A549 (cell line): Measurements from ENCODE around the gene PIP5K1B. TPM values are rescaled to one million over a fixed set of nuclear protein-coding genes. Genes with fewer than 3 reads are reported as not detected.

Source experiments
- ATAC-seq, 2 experiments: fragments of 200-7000 bp in 1 of 2; fragments of >200 bp in 1 of 2; cut with Nextera tagmentation in 1 of 2; cut with Tn5 transposase in 1 of 2; 3 replicates each; pipeline versions ENCODE4 v1.8.0 to v1.9.1; 2018 to 2020; ENCODE audit warnings: mild to moderate bottlenecking in 1 of 2, moderate library complexity in 1 of 2
- CTCF ChIA-PET: fragments of 300-600 bp; sonication (Branson Sonifier 250); formaldehyde crosslinking; extraction: SDS; loops from one replicate; lab custom pipeline; 2021; ENCODE audit warnings: antibody characterized with exemption, inconsistent platforms; lab: Yijun Ruan, JAX
- POLR2A ChIA-PET: fragments of 350-600 bp; formaldehyde crosslinking; extraction: SDS; loops from one replicate; lab custom pipeline; 2021; ENCODE audit warnings: antibody characterized with exemption, inconsistent platforms; lab: Yijun Ruan, JAX
- DNase-seq, 2 experiments: peaks; one replicate each; pipeline versions ENCODE4 v3.0.0 to v3.0.0-alpha.2; 2011 to 2016; ENCODE audit warnings: low read depth in 1 of 2, low spot score in 1 of 2
- FAIRE-seq: peaks from 2 replicates; lab custom pipeline; 2011; peaks lifted over from hg19 to GRCh38; lab: Jason Lieb, UNC
- H3K27ac ChIP-seq, 2 experiments: fragments of >200 bp; sonication (Bioruptor Twin); formaldehyde crosslinking; 3 replicates each; pipeline ENCODE4 v1.5.1; 2016 to 2017
- H3K4me1 ChIP-seq: fragments of >200 bp; sonication (Bioruptor Twin); formaldehyde crosslinking; 3 replicates; pipeline ENCODE4 v1.6.1; 2016
- H3K4me2 ChIP-seq: fragments of >200 bp; sonication (Bioruptor Twin); formaldehyde crosslinking; 3 replicates; pipeline ENCODE4 v1.6.1; 2016
- H3K4me3 ChIP-seq: fragments of >200 bp; sonication (Bioruptor Twin); formaldehyde crosslinking; 3 replicates; pipeline ENCODE4 v1.5.1; 2016
- H3K9me3 ChIP-seq: fragments of >200 bp; sonication (Bioruptor Twin); formaldehyde crosslinking; 3 replicates; pipeline ENCODE4 v1.6.1; 2016
- CBX8 ChIP-seq: fragments of 200-600 bp; sonication (generic); IDR thresholded peaks from 2 replicates; pipeline ENCODE4 v1.6.1; 2016
- CTCF ChIP-seq: fragments of >200 bp; sonication (Bioruptor Twin); formaldehyde crosslinking; IDR thresholded peaks from 3 replicates; pipeline ENCODE4 v1.5.1; 2016
- EHMT2 ChIP-seq: fragments of 200-600 bp; sonication (generic); IDR thresholded peaks from 2 replicates; pipeline ENCODE4 v1.6.1; 2016; ENCODE audit warnings: antibody characterized with exemption, low read depth, mild to moderate bottlenecking, moderate library complexity
- EP300 ChIP-seq, 2 experiments: fragments of >200 bp; sonication (Bioruptor Twin); formaldehyde crosslinking; IDR thresholded peaks; 2 replicates in 1 of 2; 3 replicates in 1 of 2; pipeline ENCODE4 v1.6.1; 2016 to 2017
- ESRRA ChIP-seq: fragments of 150-350 bp; IDR thresholded peaks from 2 replicates; pipeline ENCODE4 v1.6.1; 2014; ENCODE audit warnings: mild to moderate bottlenecking, low read length, borderline replicate concordance
- FOSL2 ChIP-seq, 2 experiments: fragments of 450-650 bp in 1 of 2; fragments of >200 bp in 1 of 2; sonication (Bioruptor Twin) in 1 of 2; formaldehyde crosslinking; IDR thresholded peaks; 2 replicates each; pipeline versions ENCODE4 v1.5.0 to v1.6.1; 2016 to 2020; ENCODE audit warnings: mild to moderate bottlenecking in 1 of 2, moderate library complexity in 1 of 2
- HES2 ChIP-seq: fragments of >200 bp; sonication (Bioruptor Twin); formaldehyde crosslinking; IDR thresholded peaks from 2 replicates; pipeline ENCODE4 v1.6.1; 2016
- HEYL ChIP-seq: fragments of 250-450 bp; sonication (Bioruptor Pico); IDR thresholded peaks from 2 replicates; pipeline ENCODE4 v1.8.0; 2021; ENCODE audit warnings: mild to moderate bottlenecking, moderate library complexity
- MAZ ChIP-seq: fragments of 150-350 bp; IDR thresholded peaks from 2 replicates; pipeline ENCODE4 v1.6.1; 2014; ENCODE audit warnings: antibody characterized with exemption, low read depth, low read length, borderline replicate concordance
- MYC ChIP-seq: IDR thresholded peaks from 2 replicates; pipeline ENCODE4 v1.6.1; 2012; ENCODE audit warnings: mild to moderate bottlenecking, inconsistent platforms, low read length, improper control_type of control experiment, borderline replicate concordance
- NFE2L2 ChIP-seq: fragments of 150-350 bp; conservative IDR thresholded peaks from 2 replicates; pipeline ENCODE4 v1.6.1; 2014; ENCODE audit warnings: low read length
- NPAS2 ChIP-seq: fragments of 250-450 bp; sonication (Bioruptor Pico); IDR thresholded peaks from 2 replicates; pipeline ENCODE4 v1.8.0; 2022; ENCODE audit warnings: mild to moderate bottlenecking, moderate library complexity, borderline replicate concordance
- NR3C1 ChIP-seq: fragments of >200 bp; sonication (Bioruptor Twin); formaldehyde crosslinking; IDR thresholded peaks from 3 replicates; pipeline ENCODE4 v1.6.1; 2017
- PBX3 ChIP-seq: IDR thresholded peaks from 2 replicates; pipeline ENCODE4 v1.6.1; 2012
- POLR2AphosphoS2 ChIP-seq: conservative IDR thresholded peaks from 2 replicates; pipeline ENCODE4 v1.6.1; 2012; ENCODE audit warnings: low read length, improper control_type of control experiment, inconsistent platforms
- RCOR1 ChIP-seq: fragments of 150-350 bp; IDR thresholded peaks from 2 replicates; pipeline ENCODE4 v1.6.1; 2014; ENCODE audit warnings: antibody characterized with exemption, low read length, low read depth
- RFX5 ChIP-seq: fragments of 450-650 bp; IDR thresholded peaks from 2 replicates; pipeline ENCODE4 v1.7.1; 2014; ENCODE audit warnings: antibody characterized with exemption, mild to moderate bottlenecking, moderate library complexity
- RNF2 ChIP-seq: fragments of 200-600 bp; sonication (generic); IDR thresholded peaks from 2 replicates; pipeline ENCODE4 v1.6.1; 2016; ENCODE audit warnings: low read depth, mild to moderate bottlenecking, antibody characterized with exemption, moderate library complexity, borderline replicate concordance
- SMC3 ChIP-seq: fragments of >200 bp; sonication (Bioruptor Twin); formaldehyde crosslinking; IDR thresholded peaks from 3 replicates; pipeline ENCODE4 v1.6.1; 2018; ENCODE audit warnings: inconsistent platforms
- SREBF2 ChIP-seq: fragments of 450-650 bp; IDR thresholded peaks from 2 replicates; pipeline ENCODE4 v1.6.1; 2014; ENCODE audit warnings: mild to moderate bottlenecking, moderate library complexity
- TP53 ChIP-seq: fragments of 250-450 bp; sonication (Bioruptor Pico); IDR thresholded peaks from 2 replicates; pipeline ENCODE4 v1.5.0; 2021; ENCODE audit warnings: mild to moderate bottlenecking, moderate library complexity
- USF2 ChIP-seq: fragments of 450-650 bp; IDR thresholded peaks from 2 replicates; pipeline ENCODE4 v1.6.1; 2014; ENCODE audit warnings: antibody characterized with exemption
- ZFP36 ChIP-seq: fragments of 450-650 bp; IDR thresholded peaks from 2 replicates; pipeline ENCODE4 v1.6.1; 2014; ENCODE audit warnings: borderline replicate concordance; ENCODE audit not compliant: partially characterized antibody
- ZNF302 ChIP-seq: fragments of 250-450 bp; sonication (Bioruptor Pico); IDR thresholded peaks from 2 replicates; pipeline ENCODE4 v1.9.0; 2021; ENCODE audit warnings: inconsistent platforms, mild to moderate bottlenecking, moderate library complexity
- WGBS: methylation state at CpG from one replicate; pipeline ENCODE4 v1.1.6; 2017; ENCODE audit errors: missing lambda C conversion rate; 5-methylcytosine and 5-hydroxymethylcytosine counted together
- polyA plus RNA-seq, 4 experiments: library from polyadenylated mRNA; depleted of rRNA in 3 of 4; stranded (reverse); fragments of >200 nt; fragmentation: RNase III in 1 of 4; extraction: RNeasy Plus Mini Kit Qiagen cat#74134 plus additional on column Dnase treatment in 1 of 4; gene quantifications; 2 replicates in 3 of 4; 3 replicates in 1 of 4; pipeline ENCODE4 v1.2.3, GENCODE V29; 2011 to 2017

The PIP5K1B gene
- polyA plus RNA-seq, 2 of the 4 experiments (the other 2 are of a cell fraction), result not detected

GRCh38 chr9:68841276-68842052 lies 136.4 kb downstream of the PIP5K1B start (continued):
- TF ChIP-seq PBX3, result no peak
- TF ChIP-seq RFX5, result no peak
- no peak for TF ChIP-seq SMC3
- no peak for TF ChIP-seq ZFP36
- no peak for TF ChIP-seq CBX8

- no peak overlapping the region for H3K4me3 ChIP-seq
- no peak overlapping the region for H3K27ac ChIP-seq
- H3K4me2 ChIP-seq, result no peak overlapping the region
- FAIRE-seq (no peak), ATAC-seq (no peak), DNase-seq (no peak)
- H3K4me1 ChIP-seq, result no peaks in the 10 kb centered on the region
- no peaks in the 10 kb centered on the region for H3K9me3 ChIP-seq
- TF ChIP-seq POLR2AphosphoS2, result no peak
- no peak for TF ChIP-seq ZFP36
- TF ChIP-seq NFE2L2, result no peak
- TF ChIP-seq HEYL, result no peak
- no peak for TF ChIP-seq TP53 (CRISPR knock-in tag)
- no peak for TF ChIP-seq CTCF
- TF ChIP-seq HES2, result no peak
- no peak for TF ChIP-seq PBX3
- no peak for TF ChIP-seq MYC
- TF ChIP-seq ESRRA, result no peak
- no peak for TF ChIP-seq MAZ
- TF ChIP-seq FOSL2 (IDR thresholded peaks at IDR 0.05), result no peak
- TF ChIP-seq FOSL2 (CRISPR knock-in tag; IDR thresholded peaks at IDR 0.05), result no peak
- no peak for TF ChIP-seq NR3C1
- no peak for TF ChIP-seq NPAS2
- TF ChIP-seq EP300 (IDR thresholded peaks at IDR 0.05), result no peak
- TF ChIP-seq SREBF2, result no peak
- WGBS, result 2% methylated on average over 2 of the region's 2 CpGs
- ChIA-PET POLR2A (no interaction called here), CTCF (no interaction called here)
Observed at GRCh38 chr9:68842568-68842967, 137.5 kb downstream of the PIP5K1B start.

GRCh38 chr9:68843239-68843638 lies 138.2 kb downstream of the PIP5K1B start:
- CTCF ChIA-PET, result no interaction called here
- POLR2A ChIA-PET, result no interaction called here
- FAIRE-seq, result no peak

More at GRCh38 chr9:68843239-68843638, 138.2 kb downstream of the PIP5K1B start:
- 10% methylated on average over 3 of the region's 3 CpGs for WGBS
- no peak overlapping the region for H3K4me2 ChIP-seq
- TF ChIP-seq ESRRA, result no peak
- no peak for TF ChIP-seq ZNF302
- TF ChIP-seq EP300 (IDR thresholded peaks at IDR 0.05), result no peak
- TF ChIP-seq RCOR1, result no peak
- TF ChIP-seq MYC, result no peak
- TF ChIP-seq EHMT2, result no peak
- no peak for TF ChIP-seq FOSL2 (IDR thresholded peaks at IDR 0.05)
- TF ChIP-seq FOSL2 (CRISPR knock-in tag; IDR thresholded peaks at IDR 0.05), result no peak
- TF ChIP-seq RNF2, result no peak
- no peak for TF ChIP-seq USF2
- TF ChIP-seq, all 56 proteins: peak for 0
- Histone ChIP-seq H3K4me1 (no peaks in the 10 kb centered on the region), H3K9me3 (no peaks in the 10 kb centered on the region), H3K4me3 (no peak overlapping the region), H3K27ac (no peak overlapping the region)
- ATAC-seq (no peak), DNase-seq (no peak)
